Mesothelial cell of epicardium (in vitro differentiated cells): ENCODE results near the gene PARD3B. TPM values are rescaled to one million over a fixed set of nuclear protein-coding genes. Genes with fewer than 3 reads are reported as not detected.

Experiments
- DNase-seq, 2 experiments: peaks; one replicate each; pipeline ENCODE4 v3.0.0; 2021; ENCODE audit warnings: low spot score in 2 of 2; ENCODE audit not compliant: unreplicated experiment in 2 of 2
- H3K27ac Mint-ChIP-seq: 2 replicates; pipeline ENCODE4 v1.8.0; 2021; ENCODE audit warnings: mixed read lengths
- H3K27me3 Mint-ChIP-seq: 2 replicates; pipeline ENCODE4 v1.8.0; 2021; ENCODE audit warnings: low read depth, mixed read lengths
- H3K36me3 Mint-ChIP-seq: 2 replicates; pipeline ENCODE4 v1.8.0; 2021; ENCODE audit warnings: mixed read lengths
- H3K4me1 Mint-ChIP-seq: 2 replicates; pipeline ENCODE4 v1.8.0; 2021; ENCODE audit warnings: mixed read lengths
- H3K4me3 Mint-ChIP-seq: 2 replicates; pipeline ENCODE4 v1.8.0; 2021; ENCODE audit warnings: mild to moderate bottlenecking, moderate library complexity, mixed read lengths
- H3K9me3 Mint-ChIP-seq: 2 replicates; pipeline ENCODE4 v1.8.0; 2021; ENCODE audit warnings: mixed read lengths
- total RNA-seq: library from RNA; stranded (reverse); gene quantifications from 3 replicates; pipeline ENCODE4 v1.2.1, GENCODE V29; 2021
- TF ChIP-seq, protein P1 (sequence below): fragments of 200-600 bp; sonication (generic); IDR thresholded peaks from one replicate; pipeline ENCODE4 v1.5.0; 2021; ENCODE audit warnings: antibody characterized with exemption; ENCODE audit not compliant: unreplicated experiment

The PARD3B gene
- total RNA-seq, 1 donor from 2014 or later = 23.4 TPM

- H3K9me3 Mint-ChIP-seq = peaks cover under 1% of the 10 kb centered on the region
- peaks cover 7% of the 10 kb centered on the region for H3K4me1 Mint-ChIP-seq
- no peaks in the 10 kb centered on the region for H3K27me3 Mint-ChIP-seq
- H3K27ac Mint-ChIP-seq = no peak overlapping the region
- no peak overlapping the region for H3K4me3 Mint-ChIP-seq
- DNase-seq = no peak
- TF ChIP-seq, protein P1, sequence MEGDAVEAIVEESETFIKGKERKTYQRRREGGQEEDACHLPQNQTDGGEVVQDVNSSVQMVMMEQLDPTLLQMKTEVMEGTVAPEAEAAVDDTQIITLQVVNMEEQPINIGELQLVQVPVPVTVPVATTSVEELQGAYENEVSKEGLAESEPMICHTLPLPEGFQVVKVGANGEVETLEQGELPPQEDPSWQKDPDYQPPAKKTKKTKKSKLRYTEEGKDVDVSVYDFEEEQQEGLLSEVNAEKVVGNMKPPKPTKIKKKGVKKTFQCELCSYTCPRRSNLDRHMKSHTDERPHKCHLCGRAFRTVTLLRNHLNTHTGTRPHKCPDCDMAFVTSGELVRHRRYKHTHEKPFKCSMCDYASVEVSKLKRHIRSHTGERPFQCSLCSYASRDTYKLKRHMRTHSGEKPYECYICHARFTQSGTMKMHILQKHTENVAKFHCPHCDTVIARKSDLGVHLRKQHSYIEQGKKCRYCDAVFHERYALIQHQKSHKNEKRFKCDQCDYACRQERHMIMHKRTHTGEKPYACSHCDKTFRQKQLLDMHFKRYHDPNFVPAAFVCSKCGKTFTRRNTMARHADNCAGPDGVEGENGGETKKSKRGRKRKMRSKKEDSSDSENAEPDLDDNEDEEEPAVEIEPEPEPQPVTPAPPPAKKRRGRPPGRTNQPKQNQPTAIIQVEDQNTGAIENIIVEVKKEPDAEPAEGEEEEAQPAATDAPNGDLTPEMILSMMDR = no peak
- no peaks in the 10 kb centered on the region for H3K36me3 Mint-ChIP-seq
These were observed 1115.3 kb downstream of the PARD3B start for GRCh38 chr2:205660521-205661124.

- no peak overlapping the region for H3K27ac Mint-ChIP-seq
These were observed 1116.0 kb downstream of the PARD3B start for GRCh38 chr2:205661281-205661680.

DNA sequence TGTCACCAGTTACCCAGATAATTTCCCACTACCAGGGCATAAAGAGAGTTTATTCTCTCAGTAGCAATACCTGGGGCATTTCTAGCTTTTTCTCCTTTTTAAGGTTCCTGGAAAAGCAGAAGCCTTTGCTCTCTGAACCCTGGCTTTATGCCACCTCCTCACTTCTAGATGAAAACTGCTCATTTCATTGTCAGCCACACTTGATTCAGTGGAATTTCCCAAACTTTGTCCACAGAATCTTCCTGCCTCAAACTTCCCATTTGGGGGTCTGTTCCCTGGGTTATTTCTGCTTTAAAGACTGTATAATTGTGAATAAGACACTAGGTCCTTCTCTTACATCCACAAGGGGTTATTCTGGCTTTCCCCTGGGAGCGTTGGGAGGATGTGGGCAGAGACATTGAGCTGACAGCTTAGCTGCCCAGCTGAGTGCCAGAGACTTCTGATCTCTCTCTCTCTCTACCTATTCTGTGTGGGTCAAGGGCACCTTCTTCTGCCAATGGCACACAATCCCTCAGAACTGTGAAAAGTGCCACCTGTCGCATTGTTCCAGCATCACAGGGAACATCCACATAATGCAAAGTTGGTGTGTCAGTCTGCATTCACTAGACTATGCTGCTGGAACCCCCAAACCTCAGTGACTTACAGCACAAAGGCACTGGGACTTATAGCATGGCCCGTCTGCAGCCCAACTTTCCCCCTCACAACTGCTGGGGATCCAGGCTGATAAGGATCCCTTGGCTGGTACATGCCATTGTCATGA, 1117.1 kb downstream of the PARD3B start:
- Mint-ChIP-seq H3K36me3 (peaks cover 3% of the 10 kb centered on the region), H3K27ac (no peak overlapping the region), H3K27me3 (no peaks in the 10 kb centered on the region), H3K4me1 (no peaks in the 10 kb centered on the region), H3K9me3 (peaks cover 13% of the 10 kb centered on the region), H3K4me3 (no peak overlapping the region)
- DNase-seq = no peak
- TF ChIP-seq, protein P1 = no peak

More at GRCh38 chr2:205661281-205661680, 1116.0 kb downstream of the PARD3B start:
- no peak for DNase-seq
- peaks cover 7% of the 10 kb centered on the region for H3K9me3 Mint-ChIP-seq
- no peak overlapping the region for H3K4me3 Mint-ChIP-seq
- no peaks in the 10 kb centered on the region for H3K27me3 Mint-ChIP-seq
- peaks cover 3% of the 10 kb centered on the region for H3K4me1 Mint-ChIP-seq
- TF ChIP-seq, protein P1 = no peak
- peaks cover 2% of the 10 kb centered on the region for H3K36me3 Mint-ChIP-seq

GRCh38 chr2:205665791-205666190, 1120.5 kb downstream of the PARD3B start:
- DNase-seq = no peak
- Mint-ChIP-seq H3K27ac (no peak overlapping the region), H3K4me3 (no peak overlapping the region), H3K9me3 (peaks cover 38% of the 10 kb centered on the region), H3K27me3 (no peaks in the 10 kb centered on the region), H3K36me3 (peaks cover 3% of the 10 kb centered on the region), H3K4me1 (peaks cover 5% of the 10 kb centered on the region)
- TF ChIP-seq, protein P1 = no peak
